SK-N-SH treated with all-trans-retinoic acid at 6 μM for 48 hours (cell line): ENCODE measurements around the gene SRRM3.
"Not testable (repeated sequence)": the region's sequence is repeated elsewhere in the genome, so short reads cannot be mapped to it uniquely, and the experiment has no call there.

Experiments
- ATAC-seq: fragments of 200-7000 bp; cut with Tn5 transposase; 3 replicates; pipeline ENCODE4 v1.9.1; 2020; ENCODE audit warnings: mild to moderate bottlenecking, moderate library complexity
- ARNTL ChIP-seq: fragments of 450-650 bp; formaldehyde crosslinking; IDR thresholded peaks from 2 replicates; pipeline ENCODE4 v1.5.0; 2020; ENCODE audit warnings: low read depth, mild to moderate bottlenecking, moderate library complexity, borderline replicate concordance
- CREB5 ChIP-seq: fragments of 250-450 bp; sonication (Bioruptor Pico); IDR thresholded peaks from 2 replicates; pipeline ENCODE4 v1.5.1; 2020; ENCODE audit warnings: low read depth, mild to moderate bottlenecking, moderate library complexity
- CSDC2 ChIP-seq: fragments of 250-450 bp; sonication (Bioruptor Pico); IDR thresholded peaks from 2 replicates; pipeline ENCODE4 v1.5.0; 2020; ENCODE audit warnings: mild to moderate bottlenecking, moderate library complexity
- CSRNP3 ChIP-seq: fragments of 250-450 bp; sonication (Bioruptor Pico); IDR thresholded peaks from 2 replicates; pipeline ENCODE4 v1.5.1; 2021; ENCODE audit warnings: mild to moderate bottlenecking, moderate library complexity
- ESRRG ChIP-seq: fragments of 250-450 bp; sonication (Bioruptor Pico); IDR thresholded peaks from 2 replicates; pipeline ENCODE4 v1.6.1; 2021; ENCODE audit warnings: mild to moderate bottlenecking
- GLIS3 ChIP-seq: fragments of 250-450 bp; sonication (Bioruptor Pico); IDR thresholded peaks from 2 replicates; pipeline ENCODE4 v1.5.0; 2020; ENCODE audit warnings: mild to moderate bottlenecking, moderate library complexity
- ISL1 ChIP-seq: fragments of 250-450 bp; sonication (Bioruptor Pico); IDR thresholded peaks from 2 replicates; pipeline ENCODE4 v2.1.2; 2022; ENCODE audit warnings: mild to moderate bottlenecking, moderate library complexity
- OSR1 ChIP-seq: fragments of 250-450 bp; sonication (Bioruptor Pico); IDR thresholded peaks from 2 replicates; pipeline ENCODE4 v1.8.0; 2022; ENCODE audit warnings: moderate library complexity, mild to moderate bottlenecking, inconsistent platforms
- PATZ1 ChIP-seq: fragments of 250-450 bp; sonication (Bioruptor Pico); IDR thresholded peaks from 2 replicates; pipeline ENCODE4 v1.8.0; 2020; ENCODE audit warnings: mild to moderate bottlenecking, moderate library complexity, borderline replicate concordance
- POU6F1 ChIP-seq: fragments of 250-450 bp; sonication (Bioruptor Pico); IDR thresholded peaks from 2 replicates; pipeline ENCODE4 v1.8.0; 2021; ENCODE audit warnings: low read depth, mild to moderate bottlenecking, moderate library complexity, borderline replicate concordance
- PPARA ChIP-seq: fragments of 250-450 bp; sonication (Bioruptor Pico); IDR thresholded peaks from 2 replicates; pipeline ENCODE4 v1.5.0; 2020; ENCODE audit warnings: mild to moderate bottlenecking, borderline replicate concordance
- RARB ChIP-seq: fragments of 250-450 bp; sonication (Bioruptor Pico); IDR thresholded peaks from 2 replicates; pipeline ENCODE4 v1.8.0; 2021; ENCODE audit warnings: mild to moderate bottlenecking, moderate library complexity
- SNAI2 ChIP-seq: fragments of 250-450 bp; sonication (Bioruptor Pico); IDR thresholded peaks from 2 replicates; pipeline ENCODE4 v1.5.0; 2020; ENCODE audit warnings: mild to moderate bottlenecking, moderate library complexity
- TCF4 ChIP-seq: fragments of 250-450 bp; sonication (Bioruptor Pico); IDR thresholded peaks from 2 replicates; pipeline ENCODE4 v1.8.0; 2021; ENCODE audit warnings: mild to moderate bottlenecking, moderate library complexity, borderline replicate concordance
- TOX ChIP-seq: fragments of 250-450 bp; sonication (Bioruptor Pico); IDR thresholded peaks from 2 replicates; pipeline ENCODE4 v1.8.0; 2021; ENCODE audit warnings: mild to moderate bottlenecking, moderate library complexity, borderline replicate concordance
- ZC3H10 ChIP-seq: fragments of 250-450 bp; sonication (Bioruptor Pico); IDR thresholded peaks from 2 replicates; pipeline ENCODE4 v1.5.1; 2021; ENCODE audit warnings: mild to moderate bottlenecking, moderate library complexity
- ZFP3 ChIP-seq: fragments of 250-450 bp; sonication (Bioruptor Pico); IDR thresholded peaks from 2 replicates; pipeline ENCODE4 v1.5.0; 2020; ENCODE audit warnings: mild to moderate bottlenecking, moderate library complexity
- ZFP30 ChIP-seq: fragments of 450-650 bp; formaldehyde crosslinking; IDR thresholded peaks from 2 replicates; pipeline ENCODE4 v1.5.0; 2022; ENCODE audit warnings: mild to moderate bottlenecking, moderate library complexity
- ZNF565 ChIP-seq: fragments of 450-650 bp; formaldehyde crosslinking; conservative IDR thresholded peaks from 2 replicates; pipeline ENCODE4 v1.5.0; 2020; ENCODE audit warnings: low read depth, mild to moderate bottlenecking, moderate library complexity
- ZNF70 ChIP-seq: fragments of 450-650 bp; formaldehyde crosslinking; IDR thresholded peaks from 2 replicates; pipeline ENCODE4 v1.5.0; 2020; ENCODE audit warnings: mild to moderate bottlenecking, moderate library complexity
- ZNF8 ChIP-seq: fragments of 450-650 bp; formaldehyde crosslinking; IDR thresholded peaks from 2 replicates; pipeline ENCODE4 v1.5.0; 2020; ENCODE audit warnings: mild to moderate bottlenecking, moderate library complexity
- TF ChIP-seq, protein P1 (sequence below): fragments of 250-450 bp; sonication (Bioruptor Pico); IDR thresholded peaks from 2 replicates; pipeline ENCODE4 v1.5.0; 2020; ENCODE audit warnings: mild to moderate bottlenecking, moderate library complexity

The SRRM3 gene

GRCh38 chr7:76269895-76270294 lies 68.2 kb downstream of the SRRM3 start (continued):
- TF ChIP-seq GLIS3 (CRISPR knock-in tag) (no peak), PPARA (CRISPR knock-in tag) (no peak), RARB (CRISPR knock-in tag) (no peak), ESRRG (CRISPR knock-in tag) (no peak), ISL1 (CRISPR knock-in tag) (no peak)
- TF ChIP-seq, protein P1, sequence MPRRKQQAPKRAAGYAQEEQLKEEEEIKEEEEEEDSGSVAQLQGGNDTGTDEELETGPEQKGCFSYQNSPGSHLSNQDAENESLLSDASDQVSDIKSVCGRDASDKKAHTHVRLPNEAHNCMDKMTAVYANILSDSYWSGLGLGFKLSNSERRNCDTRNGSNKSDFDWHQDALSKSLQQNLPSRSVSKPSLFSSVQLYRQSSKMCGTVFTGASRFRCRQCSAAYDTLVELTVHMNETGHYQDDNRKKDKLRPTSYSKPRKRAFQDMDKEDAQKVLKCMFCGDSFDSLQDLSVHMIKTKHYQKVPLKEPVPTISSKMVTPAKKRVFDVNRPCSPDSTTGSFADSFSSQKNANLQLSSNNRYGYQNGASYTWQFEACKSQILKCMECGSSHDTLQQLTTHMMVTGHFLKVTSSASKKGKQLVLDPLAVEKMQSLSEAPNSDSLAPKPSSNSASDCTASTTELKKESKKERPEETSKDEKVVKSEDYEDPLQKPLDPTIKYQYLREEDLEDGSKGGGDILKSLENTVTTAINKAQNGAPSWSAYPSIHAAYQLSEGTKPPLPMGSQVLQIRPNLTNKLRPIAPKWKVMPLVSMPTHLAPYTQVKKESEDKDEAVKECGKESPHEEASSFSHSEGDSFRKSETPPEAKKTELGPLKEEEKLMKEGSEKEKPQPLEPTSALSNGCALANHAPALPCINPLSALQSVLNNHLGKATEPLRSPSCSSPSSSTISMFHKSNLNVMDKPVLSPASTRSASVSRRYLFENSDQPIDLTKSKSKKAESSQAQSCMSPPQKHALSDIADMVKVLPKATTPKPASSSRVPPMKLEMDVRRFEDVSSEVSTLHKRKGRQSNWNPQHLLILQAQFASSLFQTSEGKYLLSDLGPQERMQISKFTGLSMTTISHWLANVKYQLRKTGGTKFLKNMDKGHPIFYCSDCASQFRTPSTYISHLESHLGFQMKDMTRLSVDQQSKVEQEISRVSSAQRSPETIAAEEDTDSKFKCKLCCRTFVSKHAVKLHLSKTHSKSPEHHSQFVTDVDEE (CRISPR knock-in tag): no peak

- not testable (repeated sequence) for ATAC-seq
Measured at GRCh38 chr7:76271384-76271783, 69.7 kb downstream of the SRRM3 start.

DNA sequence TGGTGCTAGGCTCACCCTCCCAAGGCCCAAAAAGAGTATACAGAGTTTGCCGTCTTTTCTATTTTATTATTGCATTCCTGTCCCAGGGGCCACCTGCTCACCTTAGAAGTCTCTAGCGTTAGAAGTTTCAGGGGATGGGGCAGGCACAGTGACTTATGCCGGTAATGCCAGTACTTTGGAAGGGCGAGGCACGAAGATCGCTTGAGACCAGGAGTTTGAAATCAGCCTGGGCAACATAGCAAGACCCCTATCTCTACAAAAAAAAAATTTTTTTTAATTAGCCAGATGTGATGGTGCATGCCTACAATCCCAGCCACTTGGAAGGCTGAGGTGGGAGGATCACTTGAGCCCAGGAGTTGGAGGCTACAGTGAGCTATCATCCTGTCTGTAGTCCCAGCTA lies 70.4 kb downstream of the SRRM3 start:
- no peak for ATAC-seq
- TF ChIP-seq TOX (CRISPR knock-in tag): no peak
- no peak for TF ChIP-seq OSR1 (CRISPR knock-in tag)
- TF ChIP-seq ZNF565: no peak
- TF ChIP-seq PATZ1 (CRISPR knock-in tag): no peak
- no peak for TF ChIP-seq TCF4 (CRISPR knock-in tag)
- no peak for TF ChIP-seq RARB (CRISPR knock-in tag)
- no peak for TF ChIP-seq CREB5 (CRISPR knock-in tag)
- no peak for TF ChIP-seq SNAI2 (CRISPR knock-in tag)
- TF ChIP-seq CSRNP3: no peak
- TF ChIP-seq GLIS3 (CRISPR knock-in tag): no peak
- TF ChIP-seq ZFP3: no peak
- TF ChIP-seq ZNF70 (CRISPR knock-in tag): no peak
- TF ChIP-seq ZC3H10: no peak
- TF ChIP-seq ZFP30 (CRISPR knock-in tag): no peak

DNA sequence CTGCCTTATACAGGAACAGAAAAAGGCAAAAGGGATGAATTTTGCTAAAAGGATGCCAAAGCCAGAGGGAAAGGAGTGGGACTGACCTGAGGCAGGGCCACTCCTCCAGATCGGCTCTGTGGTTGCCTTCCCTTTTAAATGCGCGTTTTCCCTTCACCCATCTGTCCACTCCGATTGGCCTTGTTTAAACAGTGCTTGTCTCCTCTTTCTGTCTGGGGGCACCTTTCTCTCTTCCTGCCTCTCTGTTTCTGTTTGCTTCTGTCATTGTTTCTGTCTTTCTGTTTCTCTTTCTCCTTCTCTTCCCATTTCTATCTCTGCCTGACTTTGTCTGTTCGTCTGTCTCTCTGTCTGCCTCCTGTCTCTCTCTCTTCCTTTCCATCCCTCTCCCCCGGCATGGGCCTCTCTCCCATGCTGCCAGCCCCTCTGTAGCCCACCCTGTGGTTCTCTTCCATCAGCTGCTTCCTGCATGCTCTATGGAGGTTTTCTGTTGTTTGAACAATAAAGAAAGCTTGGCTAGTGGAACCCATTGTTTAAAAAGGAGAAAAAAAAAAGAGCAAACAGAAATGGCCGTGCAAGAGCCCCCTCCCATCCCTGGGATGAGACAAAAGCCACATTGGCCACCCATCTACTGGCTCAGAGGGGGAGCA lies 71.3 kb downstream of the SRRM3 start:
- TF ChIP-seq ARNTL (CRISPR knock-in tag): no peak
- no peak for TF ChIP-seq TOX (CRISPR knock-in tag)
- TF ChIP-seq ZC3H10: no peak
- TF ChIP-seq ZNF8 (CRISPR knock-in tag): no peak
- TF ChIP-seq OSR1 (CRISPR knock-in tag): no peak
- TF ChIP-seq PPARA (CRISPR knock-in tag): no peak
- TF ChIP-seq ESRRG (CRISPR knock-in tag): no peak
- no peak for TF ChIP-seq CSDC2 (CRISPR knock-in tag)
- TF ChIP-seq, protein P1 (CRISPR knock-in tag): no peak
- TF ChIP-seq SNAI2 (CRISPR knock-in tag): no peak
- TF ChIP-seq ISL1 (CRISPR knock-in tag): no peak
- TF ChIP-seq GLIS3 (CRISPR knock-in tag): no peak
- no peak for TF ChIP-seq CREB5 (CRISPR knock-in tag)
- TF ChIP-seq POU6F1 (CRISPR knock-in tag): no peak
- TF ChIP-seq, all 23 proteins: peak for 0
- peak; percentile 20; the same call in 1 of the 3 replicates for ATAC-seq
